Mammary epithelial cell (primary cell): ENCODE measurements around the gene SIL1.

Experiments used
- CTCF ChIP-seq, 2 donors: IDR thresholded peaks in 1 of 2; conservative IDR thresholded peaks in 1 of 2; 2 replicates each; pipeline ENCODE4 v1.5.1; 2011 to 2012; ENCODE audit warnings: inconsistent platforms in 2 of 2, low read length in 2 of 2, mild to moderate bottlenecking in 2 of 2, control low read depth in 1 of 2, low read depth in 1 of 2; ENCODE audit not compliant: insufficient read depth in 1 of 2; ENCODE audit errors: extremely low read depth in 1 of 2
- EZH2 ChIP-seq: IDR thresholded peaks from 2 replicates; pipeline ENCODE4 v1.6.1; 2012; ENCODE audit warnings: low read length, inconsistent platforms, borderline replicate concordance

GRCh38 chr5:139167952-139168720, 30.0 kb downstream of the SIL1 start:
- TF ChIP-seq CTCF (conservative IDR thresholded peaks at IDR 0.05 in 1 of 2, IDR thresholded peaks at IDR 0.05 in 1 of 2; ENCODE audit: extremely low read depth in 1 of 2, insufficient read depth in 1 of 2, low read depth in 1 of 2, low read length in 2 of 2) (no peak), EZH2 (no peak)
